Kidney capillary endothelial cell (primary cell): ENCODE measurements around the gene NME1.
"Not testable (repeated sequence)": the region's sequence is repeated elsewhere in the genome, so short reads cannot be mapped to it uniquely, and the experiment has no call there.

Experiments
- DNase-seq: peaks from one replicate; pipeline ENCODE4 v3.0.0-alpha.2; 2018; ENCODE audit warnings: low spot score

NME1 gene

GRCh38 chr17:51144266-51145022, 8.9 kb upstream of the NME1 start:
- DNase-seq = no peak

- DNase-seq = no peak
Measured at GRCh38 chr17:51147650-51148049, 5.7 kb upstream of the NME1 start.

GRCh38 chr17:51149163-51149562, 4.2 kb upstream of the NME1 start:
- no peak for DNase-seq

GRCh38 chr17:51150932-51151331, 2.4 kb upstream of the NME1 start:
- no peak for DNase-seq

GRCh38 chr17:51152766-51153209, 571 bp upstream of the NME1 start:
- DNase-seq = no peak

GRCh38 chr17:51154176-51154575, 817 bp downstream of the NME1 start:
- DNase-seq = no peak

GRCh38 chr17:51155416-51155815, 2.1 kb downstream of the NME1 start:
- no peak for DNase-seq

- DNase-seq = no peak
Measured at GRCh38 chr17:51159604-51160003, 6.2 kb downstream of the NME1 start.

GRCh38 chr17:51161541-51161940, 8.2 kb downstream of the NME1 start:
- no peak for DNase-seq

GRCh38 chr17:51164911-51165679, 11.7 kb downstream of the NME1 start:
- no peak for DNase-seq

- no peak for DNase-seq
Measured at GRCh38 chr17:51165680-51166197, 12.4 kb downstream of the NME1 start.

GRCh38 chr17:51166198-51166986, 13.0 kb downstream of the NME1 start, which contains the start of gene NME2:
Gene NME2 (plus strand): TSS chr17:51166411. CDS start chr17:51166831, 420 bp downstream.
- DNase-seq = peak; percentile 78

- peak; percentile 44 for DNase-seq
Measured at GRCh38 chr17:51166987-51167931, 13.9 kb downstream of the NME1 start.

- no peak for DNase-seq
Measured at GRCh38 chr17:51169340-51169739, 16.0 kb downstream of the NME1 start.

- DNase-seq = no peak
Measured at GRCh38 chr17:51170736-51171135, 17.4 kb downstream of the NME1 start.

GRCh38 chr17:51172030-51172429, 18.7 kb downstream of the NME1 start:
- DNase-seq = not testable (repeated sequence)

- DNase-seq = no peak
Measured at GRCh38 chr17:51180486-51180885, 27.1 kb downstream of the NME1 start.

GRCh38 chr17:51184124-51184523, 30.8 kb downstream of the NME1 start:
- DNase-seq = no peak

- no peak for DNase-seq
Measured at GRCh38 chr17:51185763-51186332, 32.5 kb downstream of the NME1 start.

GRCh38 chr17:51188271-51188833, 35.0 kb downstream of the NME1 start:
- no peak for DNase-seq
